Measurements from ENCODE around the gene PARD6A. TPM values are rescaled to one million over a fixed set of nuclear protein-coding genes. Genes with fewer than 3 reads are reported as not detected.

The PARD6A gene, protein sequence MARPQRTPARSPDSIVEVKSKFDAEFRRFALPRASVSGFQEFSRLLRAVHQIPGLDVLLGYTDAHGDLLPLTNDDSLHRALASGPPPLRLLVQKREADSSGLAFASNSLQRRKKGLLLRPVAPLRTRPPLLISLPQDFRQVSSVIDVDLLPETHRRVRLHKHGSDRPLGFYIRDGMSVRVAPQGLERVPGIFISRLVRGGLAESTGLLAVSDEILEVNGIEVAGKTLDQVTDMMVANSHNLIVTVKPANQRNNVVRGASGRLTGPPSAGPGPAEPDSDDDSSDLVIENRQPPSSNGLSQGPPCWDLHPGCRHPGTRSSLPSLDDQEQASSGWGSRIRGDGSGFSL
- total RNA-seq, result 10 to 100 TPM in 1 of 7 donors, 1 to 10 TPM in 6; 2.7 to 12.9 (median 5.1) TPM
- 1 to 10 TPM in 1 of 2 donors, under 1 TPM in 1; 0.53 to 3.0 TPM for polyA plus RNA-seq
- long read RNA-seq, donor 1, partial matches to known transcripts, result 0 of 7 reads
- long read RNA-seq, donor 1, other reads (novel, unspliced or antisense), result 1 of 7 reads
- long read RNA-seq, donor 2, result 0 reads
- long read RNA-seq, donor 3, transcript PARD6A-202 (3 exons, 1,260 nt), result major isoform, 5 of 5 reads
- long read RNA-seq, donor 3, partial matches to known transcripts, result 0 of 5 reads
- long read RNA-seq, donor 3, other reads (novel, unspliced or antisense), result 0 of 5 reads

GRCh38 chr16:67660564-67661028 lies at the start of gene PARD6A:
Gene PARD6A (plus strand): TSS chr16:67660960. CDS start chr16:67661039, 79 bp downstream.
- peak within 1 kb of the TSS; percentile 90 for H3K4me3 ChIP-seq
- WGBS, 3 donors, result 0 to 1% (median 0%) methylated on average over 35 to 48 of the region's 48 CpGs
- peaks cover 5% of the 10 kb centered on the region for H3K4me1 ChIP-seq (ENCODE audit: insufficient read depth)
- H3K9me3 ChIP-seq, result no peaks in the 10 kb centered on the region
- no peaks in the 10 kb centered on the region for H3K36me3 ChIP-seq
- peak; percentile 94 to 97 (median 97) for DNase-seq
- H3K27ac ChIP-seq, result peak within 1 kb of the TSS; percentile 82 to 88
- H3K27me3 ChIP-seq, result no peaks in the 10 kb centered on the region
- intact Hi-C loops (cut with DNase I), result loop anchor here in 2 of 4 donors (5.0 to 10.0 kb wide), 3 partner anchors 136 to 433 kb away; partner anchors contain the start of genes CTRL (in 1 of the 2), PSMB10 (in 1 of the 2), RIPOR1 (in 1 of the 2) and TMEM208 (in 1 of the 2)
- TF ChIP-seq, protein P1, sequence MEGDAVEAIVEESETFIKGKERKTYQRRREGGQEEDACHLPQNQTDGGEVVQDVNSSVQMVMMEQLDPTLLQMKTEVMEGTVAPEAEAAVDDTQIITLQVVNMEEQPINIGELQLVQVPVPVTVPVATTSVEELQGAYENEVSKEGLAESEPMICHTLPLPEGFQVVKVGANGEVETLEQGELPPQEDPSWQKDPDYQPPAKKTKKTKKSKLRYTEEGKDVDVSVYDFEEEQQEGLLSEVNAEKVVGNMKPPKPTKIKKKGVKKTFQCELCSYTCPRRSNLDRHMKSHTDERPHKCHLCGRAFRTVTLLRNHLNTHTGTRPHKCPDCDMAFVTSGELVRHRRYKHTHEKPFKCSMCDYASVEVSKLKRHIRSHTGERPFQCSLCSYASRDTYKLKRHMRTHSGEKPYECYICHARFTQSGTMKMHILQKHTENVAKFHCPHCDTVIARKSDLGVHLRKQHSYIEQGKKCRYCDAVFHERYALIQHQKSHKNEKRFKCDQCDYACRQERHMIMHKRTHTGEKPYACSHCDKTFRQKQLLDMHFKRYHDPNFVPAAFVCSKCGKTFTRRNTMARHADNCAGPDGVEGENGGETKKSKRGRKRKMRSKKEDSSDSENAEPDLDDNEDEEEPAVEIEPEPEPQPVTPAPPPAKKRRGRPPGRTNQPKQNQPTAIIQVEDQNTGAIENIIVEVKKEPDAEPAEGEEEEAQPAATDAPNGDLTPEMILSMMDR (IDR thresholded peaks at IDR 0.05), result no peak
- TF ChIP-seq EP300 (IDR thresholded peaks at IDR 0.05), result peak; percentile 81

GRCh38 chr16:67613808-67614207 lies 47.0 kb upstream of the PARD6A start:
- Histone ChIP-seq H3K9me3 (no peaks in the 10 kb centered on the region), H3K27me3 (no peaks in the 10 kb centered on the region), H3K27ac (no peak overlapping the region), H3K36me3 (no peaks in the 10 kb centered on the region), H3K4me1 (ENCODE audit: insufficient read depth) (no peaks in the 10 kb centered on the region), H3K4me3 (no peak overlapping the region)
- 88 to 91% (median 90%) methylated on average over 10 of the region's 10 CpGs for WGBS, 3 donors
- DNase-seq, result no peak
- TF ChIP-seq EP300 (IDR thresholded peaks at IDR 0.05), result no peak
- TF ChIP-seq, protein P1 (IDR thresholded peaks at IDR 0.05), result no peak
- no peak for TF ChIP-seq POLR2A (IDR thresholded peaks at IDR 0.05)
- intact Hi-C loops (cut with DNase I), result no loop called here

DNA sequence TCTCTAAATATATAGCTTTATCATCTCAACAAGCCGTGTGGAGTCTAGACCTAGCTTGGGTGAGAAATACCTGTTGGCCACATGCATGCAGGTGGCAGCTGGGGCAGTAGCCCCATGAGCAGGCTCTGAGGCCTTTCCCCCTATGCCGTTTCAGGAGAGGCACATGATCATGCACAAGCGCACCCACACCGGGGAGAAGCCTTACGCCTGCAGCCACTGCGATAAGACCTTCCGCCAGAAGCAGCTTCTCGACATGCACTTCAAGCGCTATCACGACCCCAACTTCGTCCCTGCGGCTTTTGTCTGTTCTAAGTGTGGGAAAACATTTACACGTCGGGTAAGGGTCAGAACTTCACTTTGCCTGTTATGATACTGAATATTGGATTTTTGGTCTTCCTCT lies 32.5 kb upstream of the PARD6A start:
- no peaks in the 10 kb centered on the region for H3K36me3 ChIP-seq
- 89 to 93% (median 91%) methylated on average over 14 of the region's 14 CpGs for WGBS, 3 donors
- no peaks in the 10 kb centered on the region for H3K27me3 ChIP-seq
- no peak for DNase-seq
- no peak overlapping the region for H3K4me3 ChIP-seq
- no peaks in the 10 kb centered on the region for H3K9me3 ChIP-seq
- H3K4me1 ChIP-seq (ENCODE audit: insufficient read depth), result no peaks in the 10 kb centered on the region
- intact Hi-C loops (cut with DNase I), result no loop called here
- TF ChIP-seq, protein P1 (IDR thresholded peaks at IDR 0.05), result no peak
- TF ChIP-seq EP300 (IDR thresholded peaks at IDR 0.05), result no peak
- no peak for TF ChIP-seq POLR2A (IDR thresholded peaks at IDR 0.05)
- H3K27ac ChIP-seq, result no peak overlapping the region

DNA sequence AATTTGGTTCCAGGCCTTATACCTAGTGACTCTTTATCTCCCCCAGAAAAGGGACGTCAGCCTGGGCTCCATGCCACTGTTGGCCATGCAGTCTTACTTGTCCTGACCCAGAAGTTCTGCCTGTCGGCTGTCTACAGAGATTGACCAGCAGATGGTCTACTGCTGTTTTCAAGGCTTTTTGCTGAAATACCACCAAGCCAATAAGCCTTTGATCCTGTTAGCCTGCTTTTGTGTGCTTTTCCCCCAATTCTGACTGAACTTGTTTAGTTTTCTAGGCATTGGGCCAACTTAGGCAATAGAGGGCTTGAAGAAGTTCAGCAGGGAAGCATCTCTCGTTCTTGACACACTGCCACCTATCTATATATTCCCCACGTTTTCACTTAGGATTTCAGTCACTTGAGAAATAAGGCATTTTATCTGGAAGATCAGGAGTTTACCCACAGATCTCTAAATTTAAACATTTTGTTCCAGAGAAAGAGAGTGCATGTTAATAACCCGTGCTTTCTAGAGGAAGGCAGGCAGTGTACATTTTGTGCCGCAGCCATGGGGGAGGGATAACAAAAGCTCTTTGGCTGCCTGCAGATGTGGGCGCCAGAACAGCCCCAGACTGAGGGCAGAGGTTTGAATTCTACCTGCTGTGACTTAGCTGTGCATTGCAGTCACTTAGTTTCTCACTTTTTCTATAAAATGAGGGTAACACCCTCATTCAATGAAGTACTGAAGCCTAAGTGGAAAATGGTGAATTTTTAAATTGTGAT lies 28.2 kb upstream of the PARD6A start:
- intact Hi-C loops (cut with DNase I), result no loop called here
- WGBS, 3 donors, result 37 to 46% (median 39%) methylated on average over 7 of the region's 7 CpGs
- DNase-seq, result peak in 2 of 5 donors; percentile 43 to 59
- no peaks in the 10 kb centered on the region for H3K36me3 ChIP-seq
- no peaks in the 10 kb centered on the region for H3K27me3 ChIP-seq
- H3K4me1 ChIP-seq (ENCODE audit: insufficient read depth), result no peaks in the 10 kb centered on the region
- H3K9me3 ChIP-seq, result no peaks in the 10 kb centered on the region
- TF ChIP-seq POLR2A (IDR thresholded peaks at IDR 0.05), result no peak
- TF ChIP-seq EP300 (IDR thresholded peaks at IDR 0.05), result no peak
- TF ChIP-seq, protein P1 (IDR thresholded peaks at IDR 0.05), result no peak
- H3K4me3 ChIP-seq, result no peak overlapping the region
- H3K27ac ChIP-seq, result no peak overlapping the region

Data from ovary (tissue), 10 donors.